WTC11 (cell line): ENCODE measurements around the gene UROC1. TPM values are rescaled to one million over a fixed set of nuclear protein-coding genes. Genes with fewer than 3 reads are reported as not detected.

Experiments used
- ATAC-seq: fragments of 200-7000 bp; cut with Tn5 transposase; 2 replicates; pipeline ENCODE4 v1.10.0; 2021; ENCODE audit warnings: mild to moderate bottlenecking, moderate library complexity
- CTCF ChIA-PET: fragments of 300-600 bp; sonication (Branson Sonifier 250); formaldehyde crosslinking; loops from one replicate; lab custom pipeline; 2021; ENCODE audit warnings: antibody characterized with exemption; lab: Charles Lee
- POLR2A ChIA-PET: fragments of 350-600 bp; sonication (Branson Sonifier 250); formaldehyde crosslinking; loops from one replicate; lab custom pipeline; 2021; ENCODE audit warnings: antibody characterized with exemption; lab: Charles Lee
- DNase-seq: peaks from one replicate; pipeline ENCODE4 v3.0.0; 2021; ENCODE audit warnings: low spot score
- H3K27ac Mint-ChIP-seq: 2 replicates; pipeline ENCODE4 v1.8.0; 2021; ENCODE audit warnings: mixed read lengths
- H3K27me3 Mint-ChIP-seq: 2 replicates; pipeline ENCODE4 v1.8.0; 2021; ENCODE audit warnings: low read depth, mild to moderate bottlenecking, moderate library complexity, mixed read lengths
- H3K36me3 Mint-ChIP-seq: 2 replicates; pipeline ENCODE4 v1.8.0; 2021; ENCODE audit warnings: mixed read lengths
- H3K4me1 Mint-ChIP-seq: 2 replicates; pipeline ENCODE4 v1.8.0; 2022; ENCODE audit warnings: mixed read lengths
- H3K4me3 Mint-ChIP-seq: 2 replicates; pipeline ENCODE4 v1.8.0; 2021; ENCODE audit warnings: mild to moderate bottlenecking, moderate library complexity, mixed read lengths
- H3K9me3 Mint-ChIP-seq: 2 replicates; pipeline ENCODE4 v1.8.0; 2021; ENCODE audit warnings: mixed read lengths
- ATF1 ChIP-seq: sonication (generic); formaldehyde crosslinking; IDR thresholded peaks from 2 replicates; pipeline ENCODE4 v1.8.1; 2023; ENCODE audit warnings: mild to moderate bottlenecking, moderate library complexity, missing genetic modification reagents
- CREM ChIP-seq: sonication (generic); formaldehyde crosslinking; IDR thresholded peaks from 2 replicates; pipeline ENCODE4 v1.8.1; 2022; ENCODE audit warnings: mild to moderate bottlenecking, missing genetic modification reagents, moderate library complexity
- EMX1 ChIP-seq: fragments of 250-450 bp; sonication (Bioruptor Pico); IDR thresholded peaks from 2 replicates; pipeline ENCODE4 v1.8.0; 2021; ENCODE audit warnings: mild to moderate bottlenecking
- ETV6 ChIP-seq: sonication (generic); formaldehyde crosslinking; IDR thresholded peaks from 2 replicates; pipeline ENCODE4 v1.8.1; 2022; ENCODE audit warnings: mild to moderate bottlenecking, missing genetic modification reagents
- GABPB1 ChIP-seq: sonication (generic); formaldehyde crosslinking; IDR thresholded peaks from 2 replicates; pipeline ENCODE4 v1.8.1; 2023; ENCODE audit warnings: mild to moderate bottlenecking, missing genetic modification reagents
- GRHL2 ChIP-seq: fragments of 250-450 bp; sonication (Bioruptor Pico); IDR thresholded peaks from 2 replicates; pipeline ENCODE4 v1.8.0; 2022; ENCODE audit warnings: mild to moderate bottlenecking, moderate library complexity; ENCODE audit not compliant: insufficient replicate concordance, severe bottlenecking
- JAZF1 ChIP-seq: fragments of 250-450 bp; sonication (Bioruptor Pico); IDR thresholded peaks from 2 replicates; pipeline ENCODE4 v1.9.0; 2021; ENCODE audit warnings: moderate library complexity, mild to moderate bottlenecking, inconsistent platforms
- MXD4 ChIP-seq: fragments of 250-450 bp; sonication (Bioruptor Pico); IDR thresholded peaks from 2 replicates; pipeline ENCODE4 v1.8.0; 2021; ENCODE audit warnings: mild to moderate bottlenecking, moderate library complexity, borderline replicate concordance
- SMAD4 ChIP-seq: sonication (generic); formaldehyde crosslinking; IDR thresholded peaks from 2 replicates; pipeline ENCODE4 v1.8.0; 2022; ENCODE audit warnings: mild to moderate bottlenecking, missing genetic modification reagents
- TCF7 ChIP-seq: sonication (generic); formaldehyde crosslinking; IDR thresholded peaks from 2 replicates; pipeline ENCODE4 v1.8.0; 2022; ENCODE audit warnings: mild to moderate bottlenecking, low read depth, missing genetic modification reagents, moderate library complexity
- TP53 ChIP-seq: sonication (generic); formaldehyde crosslinking; IDR thresholded peaks from 2 replicates; pipeline ENCODE4 v1.8.1; 2023; ENCODE audit warnings: mild to moderate bottlenecking, missing genetic modification reagents
- ZNF121 ChIP-seq: sonication (generic); formaldehyde crosslinking; IDR thresholded peaks from 2 replicates; pipeline ENCODE4 v1.8.0; 2023; ENCODE audit warnings: missing genetic modification reagents
- ZNF138 ChIP-seq: sonication (generic); formaldehyde crosslinking; conservative IDR thresholded peaks from 2 replicates; pipeline ENCODE4 v1.8.1; 2022; ENCODE audit warnings: mild to moderate bottlenecking, moderate library complexity, missing genetic modification reagents
- ZNF232 ChIP-seq: sonication (generic); formaldehyde crosslinking; IDR thresholded peaks from 2 replicates; pipeline ENCODE4 v1.8.0; 2022; ENCODE audit warnings: mild to moderate bottlenecking, missing genetic modification reagents
- ZNF263 ChIP-seq: sonication (generic); formaldehyde crosslinking; IDR thresholded peaks from 2 replicates; pipeline ENCODE4 v1.8.1; 2022; ENCODE audit warnings: low read depth, mild to moderate bottlenecking, moderate library complexity, missing genetic modification reagents
- ZNF317 ChIP-seq: sonication (generic); formaldehyde crosslinking; IDR thresholded peaks from 2 replicates; pipeline ENCODE4 v1.8.1; 2023; ENCODE audit warnings: low read depth, mild to moderate bottlenecking, moderate library complexity, missing genetic modification reagents, borderline replicate concordance
- total RNA-seq: library from RNA; stranded (reverse); gene quantifications from 3 replicates; pipeline ENCODE4 v1.2.3, GENCODE V29; 2021
- TF ChIP-seq, protein P1 (sequence below): sonication (generic); formaldehyde crosslinking; IDR thresholded peaks from 2 replicates; pipeline ENCODE4 v1.8.1; 2022; ENCODE audit warnings: low read depth, mild to moderate bottlenecking, moderate library complexity, missing genetic modification reagents, borderline replicate concordance
- TF ChIP-seq, protein P2 (sequence below): sonication (generic); formaldehyde crosslinking; IDR thresholded peaks from 2 replicates; pipeline ENCODE4 v1.8.1; 2022; ENCODE audit warnings: mild to moderate bottlenecking, missing genetic modification reagents, moderate library complexity, borderline replicate concordance
- TF ChIP-seq, protein P3 (sequence below): sonication (generic); formaldehyde crosslinking; IDR thresholded peaks from 2 replicates; pipeline ENCODE4 v1.8.0; 2022; ENCODE audit warnings: mild to moderate bottlenecking, missing genetic modification reagents
- TF ChIP-seq, protein P4 (sequence below): sonication (generic); formaldehyde crosslinking; IDR thresholded peaks from 2 replicates; pipeline ENCODE4 v1.8.1; 2023; ENCODE audit warnings: mild to moderate bottlenecking, missing genetic modification reagents
- TF ChIP-seq, protein P5 (sequence below): sonication (generic); formaldehyde crosslinking; IDR thresholded peaks from 2 replicates; pipeline ENCODE4 v1.8.0; 2023; ENCODE audit warnings: missing genetic modification reagents

UROC1 gene
- total RNA-seq, 1 experiment from 2014 or later, result not detected

DNA sequence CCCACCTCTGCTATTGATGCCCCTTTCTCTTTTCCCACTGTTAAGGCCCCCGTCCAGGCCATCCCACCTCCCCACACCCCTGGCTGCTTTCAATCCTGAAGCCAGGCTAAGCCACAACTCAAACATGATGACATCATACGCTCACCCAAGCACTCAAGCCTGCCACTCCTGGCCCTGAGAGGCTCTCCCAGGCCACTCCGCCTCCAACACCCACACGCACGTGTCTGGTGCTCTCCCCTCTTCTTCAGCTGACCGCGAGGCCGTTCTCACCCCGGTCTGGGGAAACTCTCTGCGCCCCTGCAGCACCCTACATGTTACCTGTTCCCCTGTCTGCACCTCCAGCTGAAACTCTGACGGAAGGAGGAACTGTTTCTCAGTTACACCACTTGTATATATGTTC lies 48.1 kb downstream of the UROC1 start (continued):
- TF ChIP-seq, protein P1, sequence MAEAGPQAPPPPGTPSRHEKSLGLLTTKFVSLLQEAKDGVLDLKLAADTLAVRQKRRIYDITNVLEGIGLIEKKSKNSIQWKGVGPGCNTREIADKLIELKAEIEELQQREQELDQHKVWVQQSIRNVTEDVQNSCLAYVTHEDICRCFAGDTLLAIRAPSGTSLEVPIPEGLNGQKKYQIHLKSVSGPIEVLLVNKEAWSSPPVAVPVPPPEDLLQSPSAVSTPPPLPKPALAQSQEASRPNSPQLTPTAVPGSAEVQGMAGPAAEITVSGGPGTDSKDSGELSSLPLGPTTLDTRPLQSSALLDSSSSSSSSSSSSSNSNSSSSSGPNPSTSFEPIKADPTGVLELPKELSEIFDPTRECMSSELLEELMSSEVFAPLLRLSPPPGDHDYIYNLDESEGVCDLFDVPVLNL (CRISPR knock-in tag), result no peak
- no peak for TF ChIP-seq ATF1
- TF ChIP-seq, protein P2, sequence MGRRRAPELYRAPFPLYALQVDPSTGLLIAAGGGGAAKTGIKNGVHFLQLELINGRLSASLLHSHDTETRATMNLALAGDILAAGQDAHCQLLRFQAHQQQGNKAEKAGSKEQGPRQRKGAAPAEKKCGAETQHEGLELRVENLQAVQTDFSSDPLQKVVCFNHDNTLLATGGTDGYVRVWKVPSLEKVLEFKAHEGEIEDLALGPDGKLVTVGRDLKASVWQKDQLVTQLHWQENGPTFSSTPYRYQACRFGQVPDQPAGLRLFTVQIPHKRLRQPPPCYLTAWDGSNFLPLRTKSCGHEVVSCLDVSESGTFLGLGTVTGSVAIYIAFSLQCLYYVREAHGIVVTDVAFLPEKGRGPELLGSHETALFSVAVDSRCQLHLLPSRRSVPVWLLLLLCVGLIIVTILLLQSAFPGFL (CRISPR knock-in tag), result no peak
- TF ChIP-seq, all 79 proteins: peak for 0

DNA sequence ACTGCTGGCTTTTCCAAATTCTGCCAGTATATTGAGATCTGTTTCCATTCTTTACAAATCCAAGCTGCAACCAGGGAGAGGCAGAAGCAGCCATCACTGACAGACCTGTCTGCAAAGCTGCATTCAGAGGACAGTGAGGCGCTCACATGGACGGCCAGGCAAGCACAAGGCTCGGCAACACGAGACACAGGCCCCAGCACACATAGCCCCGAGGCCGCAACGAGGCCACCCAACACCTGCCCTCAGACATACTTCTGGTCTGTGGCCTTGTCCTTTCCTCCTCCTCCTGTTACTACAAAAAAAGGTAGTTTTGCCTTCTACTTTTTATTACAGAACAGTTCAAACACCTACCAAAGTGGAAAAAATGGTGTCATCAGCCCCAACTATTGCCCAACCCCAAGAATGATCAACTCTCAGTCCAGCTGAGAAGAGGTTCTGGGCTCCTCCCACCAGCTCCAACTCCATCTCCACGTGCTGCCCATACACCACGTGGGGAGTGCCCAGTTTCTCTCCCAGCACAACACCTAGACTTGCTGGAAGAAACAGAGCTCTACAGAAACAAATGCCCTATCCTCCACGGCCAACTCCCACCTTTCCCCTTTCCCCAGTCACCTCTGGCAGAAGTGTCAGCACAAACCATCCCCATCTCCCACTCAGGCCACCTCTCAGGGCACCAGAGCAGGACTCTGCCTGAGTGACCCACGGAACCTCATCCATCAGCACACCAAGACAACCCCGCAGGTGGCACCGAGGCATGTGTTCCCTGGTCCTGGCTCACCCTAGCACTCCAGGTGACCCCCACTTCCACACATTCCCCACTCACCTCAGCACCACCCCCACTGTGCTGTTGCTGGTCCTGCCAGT lies 49.3 kb downstream of the UROC1 start:
- H3K4me3 Mint-ChIP-seq, result no peak overlapping the region
- peak overlapping the region; percentile 71; the same call in 1 of the 2 replicates for H3K27ac Mint-ChIP-seq
- H3K27me3 Mint-ChIP-seq, result no peaks in the 10 kb centered on the region
- no peaks in the 10 kb centered on the region for H3K9me3 Mint-ChIP-seq
- POLR2A ChIA-PET, result no interaction called here
- H3K4me1 Mint-ChIP-seq, result peaks cover 12% of the 10 kb centered on the region
- TF ChIP-seq ZNF317 (peak; percentile 75; the same call in 1 of the 2 replicates), SMAD4 (CRISPR knock-in tag) (no peak), GABPB1 (CRISPR knock-in tag) (peak; percentile 92)
- ATAC-seq (no peak), DNase-seq (peak; percentile 3)
- H3K36me3 Mint-ChIP-seq, result peaks cover 69% of the 10 kb centered on the region
- CTCF ChIA-PET, result no interaction called here

DNA sequence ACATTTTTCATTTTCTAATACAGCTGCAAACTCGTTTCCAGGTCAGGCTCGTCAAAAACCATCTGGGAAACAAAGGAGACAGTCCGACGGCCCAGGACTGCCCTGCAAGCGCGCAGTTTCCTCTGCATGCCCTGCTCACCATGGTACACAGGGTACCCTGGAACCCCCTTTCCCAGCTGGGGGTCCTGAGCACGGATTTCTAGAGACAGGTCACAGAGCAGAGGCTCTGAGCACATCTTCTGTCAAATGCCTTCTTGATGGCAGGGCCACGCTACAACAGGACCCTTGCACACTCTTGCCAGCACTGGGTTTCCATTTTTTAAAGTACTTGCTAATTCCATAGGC lies 50.0 kb downstream of the UROC1 start:
- ChIA-PET POLR2A (no interaction called here), CTCF (no interaction called here)
- ATAC-seq (no peak), DNase-seq (peak; percentile 4)
- peaks cover 72% of the 10 kb centered on the region for H3K36me3 Mint-ChIP-seq
- no peaks in the 10 kb centered on the region for H3K9me3 Mint-ChIP-seq
- no peak overlapping the region for H3K27ac Mint-ChIP-seq
- TF ChIP-seq EMX1 (no peak), GRHL2 (CRISPR knock-in tag) (no peak), ETV6 (no peak), CREM (no peak)
- peaks cover 6% of the 10 kb centered on the region for H3K4me1 Mint-ChIP-seq
- H3K27me3 Mint-ChIP-seq, result no peaks in the 10 kb centered on the region
- H3K4me3 Mint-ChIP-seq, result no peak overlapping the region

DNA sequence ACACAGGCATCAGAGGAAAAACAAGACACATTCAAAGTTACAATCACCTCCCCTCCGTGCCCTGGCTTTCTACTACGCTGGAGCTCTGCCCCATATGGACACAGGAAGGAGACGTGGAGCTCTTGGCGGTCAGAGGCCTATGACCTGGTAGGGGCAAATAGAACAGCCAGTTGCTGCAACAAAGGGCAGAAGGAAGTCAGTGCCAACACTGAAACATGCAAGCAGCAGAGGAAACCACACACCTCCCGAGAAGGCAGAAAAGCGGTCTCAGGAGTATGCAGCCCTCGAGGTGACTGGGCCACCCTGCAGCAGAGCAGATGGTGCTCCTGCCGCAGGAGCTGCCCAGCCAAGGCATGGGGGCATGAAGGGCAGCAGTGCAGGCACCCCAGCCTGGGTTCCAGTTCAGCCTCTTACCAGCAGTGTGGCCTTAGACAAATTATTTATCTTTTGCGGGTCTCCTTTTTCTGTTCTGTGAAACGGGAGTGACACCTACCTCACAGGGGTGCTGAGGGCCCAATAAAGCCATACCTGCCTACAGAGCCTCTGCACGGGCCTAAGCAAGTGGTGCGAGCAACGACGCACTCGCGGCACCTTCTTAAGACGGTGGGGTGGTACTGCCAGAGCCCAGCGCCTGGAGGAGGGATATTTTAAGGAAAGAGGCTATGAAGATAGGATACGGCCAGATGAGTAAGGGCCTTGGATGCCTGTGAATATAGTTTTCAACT lies 50.5 kb downstream of the UROC1 start:
- ChIA-PET POLR2A (no interaction called here), CTCF (no interaction called here)
- DNase-seq (peak; percentile 3), ATAC-seq (no peak)
- H3K9me3 Mint-ChIP-seq, result no peaks in the 10 kb centered on the region
- H3K27me3 Mint-ChIP-seq, result no peaks in the 10 kb centered on the region
- H3K36me3 Mint-ChIP-seq, result peaks cover 77% of the 10 kb centered on the region
- peak overlapping the region; percentile 58 for H3K27ac Mint-ChIP-seq
- no peak overlapping the region for H3K4me3 Mint-ChIP-seq
- H3K4me1 Mint-ChIP-seq, result peaks cover under 1% of the 10 kb centered on the region; the same call in 1 of the 2 replicates
- no peak for TF ChIP-seq TCF7 (CRISPR knock-in tag)
- TF ChIP-seq, all 79 proteins: peak for 0

DNA sequence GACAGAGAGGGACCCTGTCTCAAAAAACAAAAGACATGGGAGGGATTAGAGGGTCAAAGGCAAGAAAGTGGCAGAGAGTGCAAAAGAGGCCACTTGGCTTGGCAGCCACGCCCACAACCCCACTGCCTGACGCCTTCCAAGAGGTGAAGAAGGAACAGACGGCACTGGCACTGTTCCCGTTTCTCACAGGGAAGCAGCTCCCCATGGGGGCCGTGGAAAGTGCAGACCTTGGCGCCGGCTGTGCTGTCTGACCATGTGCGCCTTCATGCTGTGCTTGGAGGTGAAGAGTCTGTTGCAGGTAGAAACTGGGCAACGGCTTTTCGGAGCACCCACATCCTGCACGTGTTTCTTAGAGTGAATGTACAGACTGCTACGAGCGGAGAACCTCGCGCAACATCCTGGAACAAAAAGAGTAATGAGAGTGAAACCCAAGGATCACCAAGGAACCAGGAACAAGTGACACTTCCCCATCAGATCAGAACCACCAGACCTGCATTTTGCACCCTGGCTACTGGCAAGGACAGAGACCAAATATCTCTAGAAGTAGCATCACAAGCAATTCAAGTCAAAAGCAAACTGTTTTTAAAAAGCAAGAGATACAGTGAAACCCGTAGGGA lies 51.5 kb downstream of the UROC1 start:
- no peaks in the 10 kb centered on the region for H3K4me1 Mint-ChIP-seq
- no peak overlapping the region for H3K27ac Mint-ChIP-seq
- DNase-seq (peak; percentile 4), ATAC-seq (no peak)
- peaks cover 79% of the 10 kb centered on the region for H3K36me3 Mint-ChIP-seq
- ChIA-PET CTCF (no interaction called here), POLR2A (no interaction called here)
- H3K4me3 Mint-ChIP-seq, result no peak overlapping the region
- H3K9me3 Mint-ChIP-seq, result no peaks in the 10 kb centered on the region
- H3K27me3 Mint-ChIP-seq, result no peaks in the 10 kb centered on the region
- no peak for TF ChIP-seq ZNF138 (CRISPR knock-in tag)
- TF ChIP-seq, protein P3, sequence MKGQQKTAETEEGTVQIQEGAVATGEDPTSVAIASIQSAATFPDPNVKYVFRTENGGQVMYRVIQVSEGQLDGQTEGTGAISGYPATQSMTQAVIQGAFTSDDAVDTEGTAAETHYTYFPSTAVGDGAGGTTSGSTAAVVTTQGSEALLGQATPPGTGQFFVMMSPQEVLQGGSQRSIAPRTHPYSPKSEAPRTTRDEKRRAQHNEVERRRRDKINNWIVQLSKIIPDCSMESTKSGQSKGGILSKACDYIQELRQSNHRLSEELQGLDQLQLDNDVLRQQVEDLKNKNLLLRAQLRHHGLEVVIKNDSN (CRISPR knock-in tag), result no peak
- no peak for TF ChIP-seq ZNF121
- no peak for TF ChIP-seq MXD4 (CRISPR knock-in tag)
- TF ChIP-seq JAZF1 (CRISPR knock-in tag), result no peak
- TF ChIP-seq ZNF263 (CRISPR knock-in tag), result no peak
- TF ChIP-seq ZNF232 (CRISPR knock-in tag), result no peak
- TF ChIP-seq, protein P4, sequence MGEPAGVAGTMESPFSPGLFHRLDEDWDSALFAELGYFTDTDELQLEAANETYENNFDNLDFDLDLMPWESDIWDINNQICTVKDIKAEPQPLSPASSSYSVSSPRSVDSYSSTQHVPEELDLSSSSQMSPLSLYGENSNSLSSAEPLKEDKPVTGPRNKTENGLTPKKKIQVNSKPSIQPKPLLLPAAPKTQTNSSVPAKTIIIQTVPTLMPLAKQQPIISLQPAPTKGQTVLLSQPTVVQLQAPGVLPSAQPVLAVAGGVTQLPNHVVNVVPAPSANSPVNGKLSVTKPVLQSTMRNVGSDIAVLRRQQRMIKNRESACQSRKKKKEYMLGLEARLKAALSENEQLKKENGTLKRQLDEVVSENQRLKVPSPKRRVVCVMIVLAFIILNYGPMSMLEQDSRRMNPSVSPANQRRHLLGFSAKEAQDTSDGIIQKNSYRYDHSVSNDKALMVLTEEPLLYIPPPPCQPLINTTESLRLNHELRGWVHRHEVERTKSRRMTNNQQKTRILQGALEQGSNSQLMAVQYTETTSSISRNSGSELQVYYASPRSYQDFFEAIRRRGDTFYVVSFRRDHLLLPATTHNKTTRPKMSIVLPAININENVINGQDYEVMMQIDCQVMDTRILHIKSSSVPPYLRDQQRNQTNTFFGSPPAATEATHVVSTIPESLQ (CRISPR knock-in tag), result no peak
- TF ChIP-seq, protein P5, sequence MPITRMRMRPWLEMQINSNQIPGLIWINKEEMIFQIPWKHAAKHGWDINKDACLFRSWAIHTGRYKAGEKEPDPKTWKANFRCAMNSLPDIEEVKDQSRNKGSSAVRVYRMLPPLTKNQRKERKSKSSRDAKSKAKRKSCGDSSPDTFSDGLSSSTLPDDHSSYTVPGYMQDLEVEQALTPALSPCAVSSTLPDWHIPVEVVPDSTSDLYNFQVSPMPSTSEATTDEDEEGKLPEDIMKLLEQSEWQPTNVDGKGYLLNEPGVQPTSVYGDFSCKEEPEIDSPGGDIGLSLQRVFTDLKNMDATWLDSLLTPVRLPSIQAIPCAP, result no peak
- no peak for TF ChIP-seq TP53 (CRISPR knock-in tag)
